Tibial nerve (tissue), 4 donors: ENCODE results near the gene LRP8. TPM values are rescaled to one million over a fixed set of nuclear protein-coding genes. Genes with fewer than 3 reads are reported as not detected.

Source experiments
- DNase-seq, 2 donors: peaks; one replicate each; pipeline ENCODE4 v3.0.0-alpha.2; 2019; ENCODE audit warnings: low spot score in 2 of 2
- H3K27ac ChIP-seq, 4 donors: fragments of 200-600 bp; sonication (generic) in 3 of 4; one replicate each; pipeline ENCODE4 v1.5.1; 2017 to 2019; ENCODE audit warnings: mild to moderate bottlenecking in 1 of 4
- H3K27me3 ChIP-seq, 2 donors: fragments of 200-600 bp; sonication (generic) in 1 of 2; one replicate each; pipeline versions ENCODE4 v1.5.1 to v1.6.0; 2017 to 2019
- H3K36me3 ChIP-seq, 3 donors: fragments of 200-600 bp; sonication (generic); one replicate each; pipeline ENCODE4 v1.5.1; 2018 to 2019
- H3K4me1 ChIP-seq, 4 donors: fragments of 200-600 bp; sonication (generic) in 3 of 4; one replicate each; pipeline ENCODE4 v1.5.1; 2017 to 2019
- H3K4me3 ChIP-seq, 4 donors: fragments of 200-600 bp; sonication (generic) in 3 of 4; one replicate each; pipeline ENCODE4 v1.5.1; 2017 to 2019; ENCODE audit warnings: mild to moderate bottlenecking in 1 of 4, moderate library complexity in 1 of 4
- H3K9me3 ChIP-seq, 4 donors: fragments of 200-600 bp; sonication (generic) in 3 of 4; one replicate each; pipeline ENCODE4 v1.5.1; 2017 to 2019
- CTCF ChIP-seq, 5 experiments: fragments of 200-600 bp in 3 of 5; fragments of 450-650 bp in 2 of 5; sonication (generic) in 3 of 5; IDR thresholded peaks; one replicate each; pipeline ENCODE4 v1.5.1; 2016 to 2019; ENCODE audit warnings: antibody characterized with exemption in 5 of 5, mild to moderate bottlenecking in 3 of 5, moderate library complexity in 2 of 5
- EP300 ChIP-seq, 2 donors: sonication (generic); formaldehyde crosslinking; IDR thresholded peaks; one replicate each; pipeline ENCODE4 v1.6.1; 2017; ENCODE audit warnings: antibody characterized with exemption in 2 of 2, mild to moderate bottlenecking in 1 of 2
- POLR2A ChIP-seq, 2 donors: fragments of 450-650 bp; IDR thresholded peaks; one replicate each; pipeline ENCODE4 v1.6.1; 2017; ENCODE audit warnings: antibody characterized with exemption in 2 of 2, mild to moderate bottlenecking in 2 of 2, moderate library complexity in 2 of 2
- WGBS, 2 donors: methylation state at CpG; one replicate each; pipeline ENCODE4 v1.1.5; 2018; 5-methylcytosine and 5-hydroxymethylcytosine counted together
- total RNA-seq, 4 donors: library from RNA; depleted of rRNA; stranded (reverse); fragments of >200 nt; gene quantifications; one replicate each; pipeline ENCODE4 v1.1.0, GENCODE V29; 2016

The LRP8 gene
- total RNA-seq, 4 donors from 2014 or later = 2.2 to 15.0 (median 2.5) TPM

GRCh38 chr1:53346814-53347176 lies 18.9 kb upstream of the LRP8 start:
- TF ChIP-seq POLR2A (IDR thresholded peaks at IDR 0.05) (no peak), CTCF (IDR thresholded peaks at IDR 0.05) (no peak)
- Histone ChIP-seq H3K9me3 (no peaks in the 10 kb centered on the region), H3K27me3 (no peaks in the 10 kb centered on the region), H3K36me3 (no peaks in the 10 kb centered on the region), H3K27ac (no peak overlapping the region), H3K4me3 (no peak overlapping the region), H3K4me1 (no peaks in the 10 kb centered on the region)
- DNase-seq = no peak
- WGBS, 2 donors = 68 to 75% methylated on average over 3 of the region's 3 CpGs

GRCh38 chr1:53345996-53346813 lies 18.3 kb upstream of the LRP8 start:
- TF ChIP-seq EP300 (IDR thresholded peaks at IDR 0.05) (no peak), POLR2A (IDR thresholded peaks at IDR 0.05) (no peak), CTCF (IDR thresholded peaks at IDR 0.05) (no peak)
- Histone ChIP-seq H3K27me3 (no peaks in the 10 kb centered on the region), H3K4me1 (no peaks in the 10 kb centered on the region), H3K4me3 (no peak overlapping the region), H3K9me3 (no peaks in the 10 kb centered on the region), H3K27ac (no peak overlapping the region), H3K36me3 (no peaks in the 10 kb centered on the region)
- 69 to 74% methylated on average over 7 of the region's 7 CpGs for WGBS, 2 donors
- no peak for DNase-seq

GRCh38 chr1:53344921-53345838 lies 17.3 kb upstream of the LRP8 start:
- Histone ChIP-seq H3K9me3 (no peaks in the 10 kb centered on the region), H3K36me3 (no peaks in the 10 kb centered on the region), H3K4me1 (no peaks in the 10 kb centered on the region), H3K4me3 (no peak overlapping the region), H3K27ac (no peak overlapping the region), H3K27me3 (no peaks in the 10 kb centered on the region)
- TF ChIP-seq POLR2A (IDR thresholded peaks at IDR 0.05) = no peak
- WGBS, 2 donors = 81 to 82% methylated on average over 11 of the region's 11 CpGs
- no peak for DNase-seq

GRCh38 chr1:53343831-53344668 lies 16.2 kb upstream of the LRP8 start:
- Histone ChIP-seq H3K4me1 (no peaks in the 10 kb centered on the region), H3K27ac (no peak overlapping the region), H3K36me3 (no peaks in the 10 kb centered on the region), H3K27me3 (peaks cover 0 to 4% of the 10 kb centered on the region in 2 donors), H3K9me3 (no peaks in the 10 kb centered on the region), H3K4me3 (no peak overlapping the region)
- 60 to 61% methylated on average over 8 to 9 of the region's 9 CpGs for WGBS, 2 donors
- TF ChIP-seq EP300 (IDR thresholded peaks at IDR 0.05) = no peak
- DNase-seq = no peak

- H3K9me3 ChIP-seq = no peaks in the 10 kb centered on the region
- no peak overlapping the region for H3K4me3 ChIP-seq
- no peak for DNase-seq
- WGBS, 2 donors = 81 to 83% methylated on average over 10 of the region's 10 CpGs
- H3K27ac ChIP-seq = no peak overlapping the region
- peaks cover 0 to 4% of the 10 kb centered on the region in 2 donors for H3K27me3 ChIP-seq
- TF ChIP-seq EP300 (IDR thresholded peaks at IDR 0.05) = no peak
- no peak for TF ChIP-seq POLR2A (IDR thresholded peaks at IDR 0.05)
- no peak for TF ChIP-seq CTCF (IDR thresholded peaks at IDR 0.05)
- no peaks in the 10 kb centered on the region for H3K36me3 ChIP-seq
- H3K4me1 ChIP-seq = no peaks in the 10 kb centered on the region
Observed at GRCh38 chr1:53342735-53343470, 15.0 kb upstream of the LRP8 start.
